Inflammatory macrophage treated with lipopolysaccharide for 1 hour (primary cell): ENCODE measurements around the gene CARD8.
A peak's percentile ranks its signal among the peaks of the same experiment; 100 is the strongest.

ENCODE experiments used
- DNase-seq, 2 donors: peaks; one replicate each; pipeline ENCODE4 v3.0.0-alpha.2; 2020 to 2022

Gene CARD8

DNA sequence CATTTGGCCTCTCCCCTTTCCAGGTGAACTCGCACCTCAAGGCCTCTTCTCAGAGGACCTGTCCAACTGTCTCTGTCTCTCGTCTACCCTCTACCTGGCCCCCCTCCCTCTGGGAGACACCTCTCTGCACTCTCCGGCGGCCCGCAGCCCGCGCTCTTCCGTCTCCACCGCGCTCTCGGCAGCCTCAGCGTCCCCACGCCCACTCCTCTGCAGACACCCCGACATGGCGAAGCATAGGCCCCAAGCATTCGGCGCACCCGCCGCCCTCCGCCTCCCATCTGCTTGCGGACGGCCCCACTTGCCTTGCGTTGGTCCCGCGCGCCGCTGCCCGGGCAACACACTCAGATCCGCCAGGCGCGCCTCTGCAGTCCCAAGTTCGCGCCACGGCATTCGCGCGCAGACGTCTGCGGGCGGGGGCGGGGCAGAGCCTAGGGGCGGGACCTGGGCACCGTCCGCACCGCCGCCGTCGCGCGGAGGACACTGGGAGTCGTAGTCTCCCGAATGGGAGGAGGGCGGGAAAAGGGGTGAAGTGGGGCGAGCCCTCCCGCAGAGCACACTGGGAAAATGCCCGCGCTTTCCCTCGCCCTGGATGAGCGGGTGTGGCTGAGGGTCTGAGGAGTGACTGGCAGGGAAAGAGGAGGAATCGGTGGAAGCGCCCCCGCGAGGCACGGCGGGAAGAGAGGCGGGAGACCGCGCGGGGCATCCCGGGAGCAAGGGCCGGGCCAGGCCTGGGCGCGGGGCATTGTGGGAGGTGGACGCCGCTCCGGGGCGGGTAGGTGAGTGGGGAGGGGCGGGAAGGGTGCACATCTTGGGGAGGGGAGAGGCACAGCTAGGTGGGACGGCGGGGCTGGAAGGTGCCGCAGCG is 85.5 kb downstream of the CARD8 start, which contains the start of the genes LIG1 and ZSWIM9:
TSS of gene LIG1 (minus strand) at position 406 of the 865 bp plus-strand sequence. CDS start 4,778 bp downstream, outside the sequence.
TSS of gene ZSWIM9 (plus strand) at position 742 of the 865 bp plus-strand sequence. CDS start 1,123 bp downstream, outside the sequence.
- DNase-seq: peak; percentile 92 to 94

DNA sequence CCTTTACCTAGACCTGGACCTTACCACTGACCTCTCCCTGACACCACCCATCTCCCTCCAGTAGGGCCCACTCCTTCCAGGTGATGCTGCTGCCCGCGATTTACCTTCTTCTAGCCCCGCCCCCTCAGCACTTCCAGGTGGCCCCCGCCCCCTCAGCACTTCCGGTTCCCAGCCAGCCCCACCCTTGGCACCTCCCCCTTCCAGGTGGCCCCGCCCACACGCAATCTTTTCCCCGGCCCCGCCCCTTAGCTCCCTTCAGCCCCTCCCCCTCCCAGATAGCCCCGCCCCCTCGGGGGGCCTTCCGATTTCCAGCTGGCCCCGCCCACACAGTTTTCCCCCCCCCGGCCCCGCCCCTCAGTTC is 86.2 kb downstream of the CARD8 start:
- DNase-seq: peak; percentile 60 to 88

DNA sequence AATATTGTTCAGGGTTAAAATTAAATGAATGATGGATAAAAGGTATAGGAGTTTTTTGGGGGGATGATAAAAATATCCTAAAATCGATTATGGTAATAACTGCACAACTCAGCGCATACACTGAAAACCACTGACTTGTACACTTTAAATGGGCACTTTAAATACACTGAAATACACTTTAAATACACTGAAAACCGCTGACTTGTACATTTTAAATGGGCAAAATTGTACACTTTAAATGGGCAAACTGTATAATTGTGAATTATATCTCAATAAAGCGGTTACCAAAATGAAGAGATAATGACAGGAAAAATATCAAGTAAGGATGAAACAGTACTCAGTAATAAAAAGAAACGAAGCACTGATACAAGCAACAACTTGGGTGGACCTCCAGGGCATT is 87.0 kb downstream of the CARD8 start:
- DNase-seq: no peak

DNA sequence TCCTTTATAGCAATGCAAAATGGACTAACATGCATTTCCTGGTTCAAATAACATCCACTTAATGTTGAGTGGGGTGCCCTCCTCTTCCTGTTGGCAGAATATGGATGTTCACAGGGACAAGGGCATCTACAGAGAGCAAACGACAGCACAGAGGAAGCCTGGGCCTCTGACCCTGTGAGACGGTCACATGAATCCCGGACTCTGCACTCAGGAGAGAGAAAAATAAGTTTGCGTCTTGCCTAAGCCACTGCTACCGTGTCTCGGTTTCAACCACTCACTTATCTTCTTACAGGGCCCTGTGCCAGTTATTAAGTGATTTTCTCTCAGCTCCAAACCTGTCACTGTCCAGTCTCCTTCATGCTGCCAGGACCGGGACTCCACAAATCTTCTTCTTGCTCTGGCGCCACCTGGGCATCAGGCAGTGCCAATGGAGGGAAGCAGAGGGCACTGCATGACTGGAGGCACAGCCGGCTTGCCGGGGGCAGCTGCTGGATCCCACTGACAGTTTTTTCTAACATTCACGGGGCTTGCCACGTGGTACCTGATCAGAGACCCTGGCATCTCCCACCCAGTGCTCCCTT is 97.4 kb downstream of the CARD8 start:
- DNase-seq: no peak
